Measurements from ENCODE around the gene HSP90AB1.

Gene HSP90AB1

DNA sequence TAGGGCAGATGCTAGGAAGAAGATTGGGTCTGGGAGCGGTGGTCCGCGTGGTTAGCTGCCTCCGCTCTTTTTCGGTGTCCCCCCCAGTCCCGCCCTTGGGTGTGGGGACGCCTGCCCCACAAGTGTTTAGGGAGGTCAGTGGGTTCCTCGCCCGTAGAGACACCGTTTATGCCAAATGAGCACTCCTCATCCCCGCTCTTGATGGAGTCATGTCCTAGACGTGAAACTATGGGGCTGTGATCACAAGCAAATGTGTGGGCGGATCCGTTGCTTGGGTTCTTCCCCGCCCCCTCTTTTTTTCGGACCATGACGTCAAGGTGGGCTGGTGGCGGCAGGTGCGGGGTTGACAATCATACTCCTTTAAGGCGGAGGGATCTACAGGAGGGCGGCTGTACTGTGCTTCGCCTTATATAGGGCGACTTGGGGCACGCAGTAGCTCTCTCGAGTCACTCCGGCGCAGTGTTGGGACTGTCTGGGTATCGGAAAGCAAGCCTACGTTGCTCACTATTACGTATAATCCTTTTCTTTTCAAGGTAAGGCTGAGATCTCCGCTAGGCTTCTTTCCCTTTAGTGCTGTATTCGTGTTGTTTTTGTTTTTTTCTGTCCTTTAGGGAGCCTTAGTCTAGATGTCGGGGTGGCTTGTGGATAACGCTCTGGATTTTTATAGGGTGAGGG is at the start of gene HSP90AB1:
HSP90AB1 (plus strand) TSS at position 439 of the 675 bp plus-strand sequence. CDS start 1,529 bp downstream, outside the sequence.
- DNase-seq (ENCODE audit: low read depth) = peak; percentile 99

DNA sequence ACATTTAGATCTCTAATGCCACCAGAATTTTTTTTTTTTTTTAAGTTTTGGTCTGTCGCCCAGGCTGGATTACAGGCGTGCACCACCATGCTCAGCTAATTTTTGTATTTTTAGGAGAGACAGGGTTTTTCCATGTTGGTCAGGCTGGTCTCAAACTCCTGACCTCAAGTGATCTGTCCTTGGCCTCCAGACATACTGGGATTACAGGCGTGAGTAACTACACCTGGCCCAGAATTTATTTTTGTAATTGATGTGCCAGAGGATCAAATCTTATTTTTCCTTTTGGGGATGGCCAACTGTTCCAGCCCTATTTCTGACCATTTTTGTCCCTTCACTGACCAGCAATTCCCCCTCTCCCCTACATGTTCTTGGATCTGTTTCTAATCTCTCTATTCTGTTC is 48.2 kb upstream of the HSP90AB1 start:
- no peak for DNase-seq (ENCODE audit: low read depth)

DNA sequence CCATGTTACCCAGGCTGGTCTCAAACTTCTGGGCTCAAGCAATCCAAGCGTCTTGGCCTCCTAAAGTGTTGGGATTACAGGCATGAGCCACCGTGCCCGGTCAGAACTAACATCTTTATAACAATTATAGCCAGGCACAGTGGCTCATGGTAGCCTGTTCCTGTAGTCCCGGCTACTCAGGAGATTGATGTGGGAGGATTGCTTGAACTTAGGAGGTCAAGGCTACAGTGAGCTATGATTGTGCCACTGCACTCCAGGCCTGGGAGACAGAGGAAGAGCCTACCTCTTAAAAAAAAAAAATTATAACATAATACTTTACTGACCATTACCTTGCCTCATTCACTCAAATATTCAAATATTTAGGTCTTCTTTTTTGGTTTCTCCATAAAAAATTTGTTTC is 47.0 kb upstream of the HSP90AB1 start:
- no peak for DNase-seq (ENCODE audit: low read depth)

- no peak for DNase-seq (ENCODE audit: low read depth)
Observed at GRCh38 chr6:44201200-44201599, 45.7 kb upstream of the HSP90AB1 start.

GRCh38 chr6:44201638-44202303 is 45.1 kb upstream of the HSP90AB1 start:
- DNase-seq (ENCODE audit: low read depth) = no peak

DNA sequence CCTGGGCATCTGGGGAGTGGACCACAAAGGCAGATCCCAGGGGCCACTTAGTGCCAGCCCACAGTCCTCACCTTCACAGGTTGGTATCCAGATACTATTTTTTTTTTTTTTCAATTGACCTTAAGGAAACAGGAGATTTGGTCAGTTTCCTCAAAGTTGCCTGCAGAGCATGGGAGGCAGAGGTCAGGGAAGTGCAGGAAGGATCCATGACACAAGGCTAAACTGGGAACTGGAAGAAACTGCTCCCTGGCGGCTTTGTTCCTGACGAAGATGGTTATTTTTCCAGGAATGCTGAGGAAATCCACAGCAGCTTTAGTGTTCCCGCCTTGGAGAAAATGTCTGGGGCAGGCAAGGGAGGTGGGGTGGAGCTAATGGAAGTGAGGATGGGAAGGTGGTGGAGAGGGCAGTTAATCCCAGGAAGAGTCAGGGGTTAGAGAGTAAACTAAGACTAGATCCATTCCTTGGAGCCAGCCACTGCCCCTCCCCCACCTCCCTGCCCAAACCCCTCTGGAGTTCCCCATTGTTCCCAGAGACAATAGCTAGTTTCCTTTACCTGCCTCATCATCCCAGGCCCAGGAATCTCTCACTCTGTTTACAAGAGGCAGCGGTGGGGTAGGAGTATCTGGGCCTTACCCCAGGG is 44.4 kb upstream of the HSP90AB1 start:
- DNase-seq (ENCODE audit: low read depth) = no peak

GRCh38 chr6:44202972-44203750 is 43.7 kb upstream of the HSP90AB1 start:
- no peak for DNase-seq (ENCODE audit: low read depth)

- peak; percentile 47 for DNase-seq (ENCODE audit: low read depth)
Observed at GRCh38 chr6:44203955-44204354, 42.9 kb upstream of the HSP90AB1 start.

DNA sequence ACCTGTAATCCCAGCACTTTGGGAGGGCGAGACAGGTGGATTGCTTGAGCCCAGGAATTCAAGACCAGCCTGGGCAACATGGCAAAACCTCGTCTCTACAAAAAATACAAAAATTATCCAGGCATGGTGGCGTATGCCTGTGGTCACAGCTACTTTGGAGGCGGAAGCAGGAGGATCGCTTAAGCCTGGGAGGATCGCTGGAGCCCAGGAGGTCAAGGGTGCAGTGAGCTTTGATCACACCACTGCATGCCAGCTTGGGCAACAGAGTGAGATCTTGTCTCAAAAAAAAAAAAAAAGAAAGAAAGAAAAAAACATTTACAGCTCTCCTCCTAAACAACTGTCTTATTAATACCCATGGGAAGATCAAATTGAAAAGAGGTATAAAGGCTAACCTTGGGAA is 38.9 kb upstream of the HSP90AB1 start:
- DNase-seq (ENCODE audit: low read depth) = no peak

DNA sequence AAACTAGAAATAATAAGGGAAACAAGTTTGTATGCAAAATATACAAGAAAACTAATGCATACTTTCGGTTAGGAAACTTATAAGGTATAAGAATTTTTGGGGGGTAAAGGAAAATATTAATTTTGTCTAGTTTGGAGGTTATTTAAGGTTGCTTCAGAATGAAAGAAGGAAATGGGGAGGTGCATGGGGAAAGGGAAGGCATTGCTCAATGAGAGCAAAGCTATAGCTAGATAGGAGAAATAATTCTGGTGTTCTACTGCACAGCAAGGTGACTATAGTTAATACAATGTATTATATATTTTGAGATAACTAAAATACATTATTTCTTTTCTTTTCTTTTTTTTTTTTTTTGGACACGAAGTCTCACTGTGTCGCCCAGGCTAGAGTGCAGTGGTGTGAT is 35.6 kb upstream of the HSP90AB1 start:
- no peak for DNase-seq (ENCODE audit: low read depth)

DNA sequence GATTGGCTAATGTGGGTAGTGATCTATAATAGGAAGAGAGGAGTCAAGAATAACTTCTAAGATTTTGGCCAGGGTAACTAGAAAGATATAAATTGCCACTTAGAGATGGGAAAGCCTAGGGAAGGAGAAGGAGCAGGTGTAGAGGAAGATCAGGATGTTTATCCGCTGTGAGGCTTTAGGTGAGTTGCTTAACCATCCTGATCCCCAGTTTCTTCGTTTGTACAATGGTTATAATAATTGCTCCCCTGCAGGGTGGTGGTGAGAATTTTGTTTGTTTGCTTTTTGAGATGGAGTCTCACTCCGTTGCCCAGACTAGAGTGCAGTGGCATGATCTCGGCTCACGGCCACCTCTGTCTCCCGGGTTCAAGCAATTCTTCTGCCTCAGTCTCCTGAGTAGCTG is 32.6 kb upstream of the HSP90AB1 start:
- no peak for DNase-seq (ENCODE audit: low read depth)

DNA sequence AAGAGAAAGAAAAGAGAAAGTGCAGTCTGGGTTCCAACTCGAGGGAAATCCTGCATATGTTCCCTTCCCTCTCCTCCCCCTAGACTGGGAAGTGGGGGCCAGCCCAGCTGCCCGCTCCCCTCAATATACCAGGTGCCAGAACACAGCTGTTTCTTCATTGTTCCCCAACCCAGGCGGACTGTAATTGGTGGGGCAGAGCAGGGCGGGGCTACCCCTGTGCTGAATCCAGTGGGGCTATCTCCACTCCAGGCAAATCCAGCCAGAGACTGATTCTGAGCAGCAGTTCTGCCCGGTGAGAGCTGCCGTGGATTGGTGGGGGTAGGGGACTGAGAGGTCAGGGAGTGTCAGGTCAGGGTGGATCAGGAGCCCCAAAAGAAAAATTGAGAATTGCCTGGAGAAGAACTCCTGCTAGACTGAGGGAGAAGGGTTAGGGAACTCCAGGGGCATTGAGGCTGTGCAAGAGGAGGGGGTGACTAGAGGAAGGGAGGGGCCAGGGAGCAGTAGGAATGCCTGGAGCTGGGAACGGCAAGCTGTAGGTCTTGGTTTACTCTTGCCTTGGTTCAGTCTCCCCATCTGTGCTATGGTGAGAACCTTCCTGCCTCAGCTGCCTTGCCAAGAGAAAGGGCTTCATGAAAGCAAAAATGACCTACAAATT is 30.1 kb upstream of the HSP90AB1 start, which contains the start of gene MYMX:
MYMX (plus strand) TSS at position 250 of the 655 bp plus-strand sequence. CDS start 546 bp downstream, outside the sequence.
- no peak for DNase-seq (ENCODE audit: low read depth)

DNA sequence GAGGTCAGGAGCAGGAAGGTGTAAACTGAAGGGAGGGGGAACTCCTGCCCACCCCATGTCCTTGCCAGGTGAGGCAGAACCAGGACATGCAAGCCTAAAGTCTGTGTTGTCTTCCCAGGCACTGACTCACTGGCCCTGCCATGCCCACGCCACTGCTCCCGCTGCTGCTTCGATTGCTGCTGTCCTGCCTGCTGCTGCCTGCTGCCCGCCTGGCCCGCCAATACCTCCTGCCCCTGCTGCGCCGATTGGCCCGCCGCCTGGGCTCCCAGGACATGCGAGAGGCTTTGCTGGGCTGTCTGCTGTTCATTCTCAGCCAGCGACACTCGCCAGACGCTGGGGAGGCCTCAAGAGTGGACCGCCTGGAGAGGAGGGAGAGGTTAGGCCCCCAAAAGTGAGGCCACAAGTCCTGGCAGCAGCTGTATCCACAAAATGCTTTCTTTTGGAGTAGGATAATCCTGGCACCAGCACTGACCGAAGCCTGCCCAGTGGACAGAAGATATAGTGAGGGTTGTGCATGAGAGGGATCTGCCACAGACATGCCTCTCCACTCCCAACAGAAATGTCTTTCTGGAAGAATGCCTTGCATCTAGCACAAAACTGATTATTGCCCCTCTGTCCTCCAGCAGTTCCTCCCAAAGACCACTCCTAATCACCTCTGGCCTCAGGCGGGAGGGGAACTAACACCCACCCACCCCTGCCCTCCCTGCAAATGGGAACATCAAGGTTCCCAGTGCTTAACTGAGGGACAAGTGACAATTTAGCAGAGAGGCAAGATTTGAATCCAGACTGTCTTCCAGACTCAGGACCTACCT is 29.4 kb upstream of the HSP90AB1 start:
- DNase-seq (ENCODE audit: low read depth) = no peak

DNA sequence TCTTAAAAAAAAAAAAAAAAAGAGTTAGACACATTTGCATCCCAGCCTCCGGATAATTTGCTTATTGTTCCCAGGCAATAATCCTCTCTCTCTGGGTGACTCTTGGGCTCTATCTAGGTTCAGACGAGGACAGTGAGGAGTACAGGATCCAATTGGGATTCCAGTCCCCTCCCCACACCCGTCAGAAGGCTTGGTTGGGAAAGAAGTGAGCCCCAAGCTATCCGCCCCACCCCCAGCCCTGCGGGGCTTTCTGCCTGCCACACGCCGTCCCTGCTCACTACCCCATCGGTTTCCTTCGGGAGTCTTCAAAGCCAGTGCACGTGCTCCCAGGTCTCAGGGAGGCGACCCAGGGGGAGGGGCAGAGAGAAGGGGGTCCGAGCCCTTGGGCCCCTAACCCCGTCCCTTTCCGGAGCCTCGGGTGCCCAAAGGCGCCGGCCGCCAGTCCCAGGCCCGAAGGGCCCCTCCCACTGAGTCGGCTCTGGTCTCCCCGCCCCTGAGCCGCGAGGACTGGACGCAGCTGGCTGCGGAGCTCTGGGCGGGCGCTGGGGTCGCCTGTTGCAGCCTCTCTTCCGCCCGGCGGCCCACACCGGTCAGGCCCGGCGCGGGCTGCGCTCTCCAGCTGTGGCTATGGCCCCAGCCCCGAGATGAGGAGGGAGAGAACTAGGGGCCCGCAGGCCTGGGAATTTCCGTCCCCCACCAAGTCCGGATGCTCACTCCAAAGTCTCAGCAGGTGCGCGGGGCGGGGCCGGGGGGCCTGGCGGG is 27.7 kb upstream of the HSP90AB1 start:
- DNase-seq (ENCODE audit: low read depth) = peak; percentile 33

DNA sequence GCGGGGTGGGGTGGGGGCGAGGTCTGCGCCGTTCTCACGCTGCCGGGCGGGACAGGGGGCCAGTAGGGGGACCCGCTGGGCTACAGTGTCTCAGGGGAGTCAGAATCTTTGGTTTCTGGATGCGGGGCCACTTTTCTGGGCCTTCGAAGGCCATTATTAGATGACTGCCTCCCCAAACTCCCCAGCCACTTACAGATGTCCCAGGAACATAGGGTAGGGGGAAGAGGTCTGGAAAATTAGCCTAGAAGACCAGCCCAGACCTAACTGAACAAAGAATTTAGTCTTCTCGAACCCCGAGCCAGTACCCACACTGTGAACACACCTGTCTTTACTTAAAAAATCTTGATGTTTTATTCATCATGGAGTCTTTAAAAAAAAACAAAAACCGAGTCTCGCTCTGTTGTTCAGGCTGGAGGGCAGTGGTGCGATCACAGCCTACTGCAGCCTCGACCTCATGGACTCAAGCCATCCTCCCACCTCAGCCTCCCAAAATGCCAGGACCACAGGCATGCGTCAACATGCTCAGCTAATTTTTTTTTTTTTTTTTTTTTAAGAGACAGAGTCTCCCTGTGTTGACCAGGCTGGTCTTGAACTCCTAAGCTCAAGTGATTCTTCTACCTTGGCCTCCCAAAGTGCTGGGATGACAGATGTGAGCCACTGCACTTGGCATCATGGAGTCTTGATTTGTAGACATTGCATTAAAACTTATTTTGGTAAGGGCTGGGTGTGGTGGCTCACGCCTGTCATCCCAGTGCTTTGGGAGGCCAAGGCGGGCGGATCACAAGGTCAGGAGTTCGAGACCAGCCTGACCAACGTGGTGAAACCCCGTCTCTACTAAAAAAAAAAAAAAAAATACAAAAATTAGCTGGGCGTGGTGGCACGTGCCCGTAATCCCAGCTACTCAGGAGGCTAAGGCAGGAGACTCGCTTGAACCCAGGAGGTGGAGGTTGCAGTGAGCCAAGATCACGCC is 26.8 kb upstream of the HSP90AB1 start:
- DNase-seq (ENCODE audit: low read depth) = no peak

- DNase-seq (ENCODE audit: low read depth) = no peak
Observed at GRCh38 chr6:44220913-44221290, 26.0 kb upstream of the HSP90AB1 start.

GRCh38 chr6:44221291-44221960 is 25.5 kb upstream of the HSP90AB1 start:
- DNase-seq (ENCODE audit: low read depth) = peak; percentile 77

GRCh38 chr6:44221961-44222335 is 25.0 kb upstream of the HSP90AB1 start:
- DNase-seq (ENCODE audit: low read depth) = no peak
